ENCODE data around the gene VILL.
"Not testable (repeated sequence)": the region's sequence is repeated elsewhere in the genome, so short reads cannot be mapped to it uniquely, and the experiment has no call there.

VILL gene

GRCh38 chr3:38033586-38033985, 43.0 kb downstream of the VILL start:
- FAIRE-seq; DNase-seq (ENCODE audit: low spot score): not testable (repeated sequence)

GRCh38 chr3:38034335-38034734, 43.7 kb downstream of the VILL start:
- FAIRE-seq; DNase-seq (ENCODE audit: low spot score): not testable (repeated sequence)

- no peak for FAIRE-seq
- no peak for DNase-seq (ENCODE audit: low spot score)
Measured at GRCh38 chr3:38036286-38036685, 45.7 kb downstream of the VILL start.

GRCh38 chr3:38036906-38037305, 46.3 kb downstream of the VILL start:
- DNase-seq (ENCODE audit: low spot score) (no peak), FAIRE-seq (no peak)

GRCh38 chr3:38038447-38038911, 47.9 kb downstream of the VILL start:
- no peak for DNase-seq (ENCODE audit: low spot score)
- no peak for FAIRE-seq

GRCh38 chr3:38039101-38039898, 48.7 kb downstream of the VILL start, which contains the start of gene DLEC1:
DLEC1 (plus strand) TSS chr3:38039208; CDS start chr3:38039226, 18 bp downstream.
- FAIRE-seq: no peak
- no peak for DNase-seq (ENCODE audit: low spot score)

GRCh38 chr3:38039899-38040261, 49.3 kb downstream of the VILL start:
- DNase-seq (ENCODE audit: low spot score) (no peak), FAIRE-seq (no peak)

GRCh38 chr3:38040401-38040800, 49.8 kb downstream of the VILL start:
- FAIRE-seq (no peak), DNase-seq (ENCODE audit: low spot score) (no peak)

GRCh38 chr3:38043486-38043885, 52.9 kb downstream of the VILL start:
- DNase-seq (ENCODE audit: low spot score) (no peak), FAIRE-seq (no peak)

GRCh38 chr3:38046027-38046426, 55.4 kb downstream of the VILL start:
- FAIRE-seq (peak; percentile 44), DNase-seq (ENCODE audit: low spot score) (no peak)

- no peak for FAIRE-seq
Measured at GRCh38 chr3:38046821-38047220, 56.2 kb downstream of the VILL start.

GRCh38 chr3:38047896-38048295, 57.3 kb downstream of the VILL start:
- FAIRE-seq: no peak
- DNase-seq (ENCODE audit: low spot score): no peak

More at GRCh38 chr3:38046821-38047220, 56.2 kb downstream of the VILL start:
- no peak for DNase-seq (ENCODE audit: low spot score)

- DNase-seq (ENCODE audit: low spot score): no peak
- no peak for FAIRE-seq
Measured at GRCh38 chr3:38049358-38050126, 59.0 kb downstream of the VILL start.

GRCh38 chr3:38051131-38051530, 60.5 kb downstream of the VILL start:
- no peak for DNase-seq (ENCODE audit: low spot score)
- FAIRE-seq: no peak

- not testable (repeated sequence) for FAIRE-seq; DNase-seq (ENCODE audit: low spot score)
Measured at GRCh38 chr3:38053286-38053685, 62.7 kb downstream of the VILL start.

GRCh38 chr3:38053813-38054498, 63.4 kb downstream of the VILL start:
- not testable (repeated sequence) for FAIRE-seq; DNase-seq (ENCODE audit: low spot score)

GRCh38 chr3:38054499-38055001, 64.0 kb downstream of the VILL start:
- FAIRE-seq: no peak
- DNase-seq (ENCODE audit: low spot score): no peak
